Fibroblast of lung (primary cell): Measurements from ENCODE around the gene AKAP6. TPM values are rescaled to one million over a fixed set of nuclear protein-coding genes. Genes with fewer than 3 reads are reported as not detected.

ENCODE experiments used
- DNase-seq, 2 donors: peaks; one replicate each; pipeline versions ENCODE4 v3.0.0 to v3.0.0-alpha.2; 2010; ENCODE audit warnings: low read depth in 2 of 2
- H2AFZ ChIP-seq: 2 replicates; pipeline ENCODE4 v1.5.1; 2012; ENCODE audit warnings: low read length, control low read depth, inconsistent platforms
- H3K27ac ChIP-seq: 2 replicates; pipeline ENCODE4 v1.5.1; 2011; ENCODE audit warnings: low read length, control low read depth; ENCODE audit not compliant: insufficient read depth
- H3K27me3 ChIP-seq: 2 replicates; pipeline ENCODE4 v1.5.1; 2011; ENCODE audit warnings: mild to moderate bottlenecking, low read length; ENCODE audit not compliant: control insufficient read depth, insufficient read depth
- H3K36me3 ChIP-seq: 2 replicates; pipeline ENCODE4 v1.5.1; 2011; ENCODE audit warnings: low read length; ENCODE audit not compliant: control insufficient read depth, insufficient read depth
- H3K4me1 ChIP-seq: 2 replicates; pipeline ENCODE4 v1.5.1; 2011; ENCODE audit warnings: low read length; ENCODE audit not compliant: control insufficient read depth, insufficient read depth; ENCODE audit errors: extremely low read depth
- H3K4me2 ChIP-seq: 2 replicates; pipeline ENCODE4 v1.5.1; 2011; ENCODE audit warnings: low read length, control low read depth; ENCODE audit not compliant: insufficient read depth; ENCODE audit errors: extremely low read depth
- H3K4me3 ChIP-seq, 4 experiments: fragments of 200-600 bp in 1 of 4; sonication (generic) in 1 of 4; replicated peaks in 1 of 4; 2 replicates each; pipeline ENCODE4 v1.5.1; 2011 to 2016; ENCODE audit warnings: low read length in 4 of 4, low read depth in 3 of 4, mild to moderate bottlenecking in 3 of 4, control low read depth in 2 of 4, inconsistent platforms in 1 of 4, mixed read lengths in 1 of 4; ENCODE audit not compliant: insufficient read depth in 1 of 4; ENCODE audit errors: control extremely low read depth in 1 of 4
- H3K79me2 ChIP-seq: 2 replicates; pipeline ENCODE4 v1.5.1; 2012; ENCODE audit warnings: mild to moderate bottlenecking, low read length, inconsistent platforms; ENCODE audit not compliant: control insufficient read depth, insufficient read depth
- H3K9ac ChIP-seq: 2 replicates; pipeline ENCODE4 v1.5.1; 2011; ENCODE audit warnings: mild to moderate bottlenecking, low read length, control low read depth; ENCODE audit not compliant: insufficient read depth
- H3K9me3 ChIP-seq: 2 replicates; pipeline ENCODE4 v1.5.1; 2012; ENCODE audit warnings: low read depth, low read length; ENCODE audit not compliant: control insufficient read depth, insufficient read depth
- H4K20me1 ChIP-seq: 2 replicates; pipeline ENCODE4 v1.5.1; 2011; ENCODE audit warnings: low read length; ENCODE audit not compliant: control insufficient read depth, insufficient read depth; ENCODE audit errors: extremely low read depth
- CTCF ChIP-seq, 2 donors: IDR thresholded peaks in 1 of 2; conservative IDR thresholded peaks in 1 of 2; 1 replicate in 1 of 2; 2 replicates in 1 of 2; pipeline ENCODE4 v1.5.1; 2011 to 2012; ENCODE audit warnings: low read length in 2 of 2, control low read depth in 1 of 2, inconsistent platforms in 1 of 2, low read depth in 1 of 2, mild to moderate bottlenecking in 1 of 2
- EZH2 ChIP-seq: IDR thresholded peaks from 2 replicates; pipeline ENCODE4 v1.5.1; 2012; ENCODE audit warnings: low read length, control low read depth, mild to moderate bottlenecking; ENCODE audit errors: missing control alignments
- polyA plus RNA-seq, 2 donors: library from polyadenylated mRNA; depleted of rRNA in 1 of 2; stranded (reverse) in 1 of 2; unstranded in 1 of 2; fragments of >200 nt; gene quantifications; 2 replicates each; pipeline ENCODE4 v1.2.1, GENCODE V29; 2011 to 2012; ENCODE audit warnings: missing spikeins in 1 of 2
- total RNA-seq: library from RNA; depleted of rRNA; stranded (reverse); fragments of >200 nt; gene quantifications from 2 replicates; pipeline ENCODE4 v1.2.1, GENCODE V29; 2014

Gene AKAP6
- total and polyA plus RNA-seq, 2 donors (not counting 1 experiment from before 2014, with no cell fraction given), result 3.3 to 10.9 TPM

GRCh38 chr14:32734261-32734660 lies 405.2 kb downstream of the AKAP6 start:
- H3K4me1 ChIP-seq, result no peaks in the 10 kb centered on the region
- DNase-seq, result no peak
- H3K79me2 ChIP-seq, result no peaks in the 10 kb centered on the region
- no peak for TF ChIP-seq EZH2
- no peak for TF ChIP-seq CTCF (conservative IDR thresholded peaks at IDR 0.05 in 1 of 2, IDR thresholded peaks at IDR 0.05 in 1 of 2; ENCODE audit: low read depth in 1 of 2, low read length in 2 of 2)
- no peak overlapping the region for H3K27ac ChIP-seq
- no peaks in the 10 kb centered on the region for H4K20me1 ChIP-seq
- no peaks in the 10 kb centered on the region for H3K9me3 ChIP-seq
- no peaks in the 10 kb centered on the region for H3K36me3 ChIP-seq
- H3K27me3 ChIP-seq, result no peaks in the 10 kb centered on the region
- H3K9ac ChIP-seq, result no peak overlapping the region
- H3K4me3 ChIP-seq, result no peak overlapping the region
- H2AFZ ChIP-seq, result no peak overlapping the region
- H3K4me2 ChIP-seq, result no peak overlapping the region

- no peak for TF ChIP-seq CTCF (conservative IDR thresholded peaks at IDR 0.05 in 1 of 2, IDR thresholded peaks at IDR 0.05 in 1 of 2; ENCODE audit: low read depth in 1 of 2, low read length in 2 of 2)
- TF ChIP-seq EZH2, result no peak
- no peak overlapping the region for H2AFZ ChIP-seq
- H3K36me3 ChIP-seq, result no peaks in the 10 kb centered on the region
- no peaks in the 10 kb centered on the region for H3K79me2 ChIP-seq
- no peaks in the 10 kb centered on the region for H4K20me1 ChIP-seq
- no peaks in the 10 kb centered on the region for H3K27me3 ChIP-seq
- no peaks in the 10 kb centered on the region for H3K9me3 ChIP-seq
- H3K9ac ChIP-seq, result no peak overlapping the region
- H3K27ac ChIP-seq, result no peak overlapping the region
- H3K4me3 ChIP-seq, result no peak overlapping the region
- no peak for DNase-seq
- H3K4me2 ChIP-seq, result no peak overlapping the region
- no peaks in the 10 kb centered on the region for H3K4me1 ChIP-seq
These were observed 408.5 kb downstream of the AKAP6 start for GRCh38 chr14:32737621-32738020.

GRCh38 chr14:32738206-32738871 lies 409.2 kb downstream of the AKAP6 start:
- no peaks in the 10 kb centered on the region for H3K9me3 ChIP-seq
- H3K27ac ChIP-seq, result no peak overlapping the region
- H2AFZ ChIP-seq, result no peak overlapping the region
- TF ChIP-seq EZH2 (no peak), CTCF (conservative IDR thresholded peaks at IDR 0.05 in 1 of 2, IDR thresholded peaks at IDR 0.05 in 1 of 2; ENCODE audit: low read depth in 1 of 2, low read length in 2 of 2) (no peak)
- H3K4me1 ChIP-seq, result no peaks in the 10 kb centered on the region
- no peak overlapping the region for H3K4me3 ChIP-seq
- H4K20me1 ChIP-seq, result no peaks in the 10 kb centered on the region
- DNase-seq, result no peak
- no peaks in the 10 kb centered on the region for H3K36me3 ChIP-seq
- H3K4me2 ChIP-seq, result no peak overlapping the region
- no peaks in the 10 kb centered on the region for H3K27me3 ChIP-seq
- H3K9ac ChIP-seq, result no peak overlapping the region
- H3K79me2 ChIP-seq, result no peaks in the 10 kb centered on the region
